Caco-2 (cell line): ENCODE measurements around the gene ERI3. TPM values are rescaled to one million over a fixed set of nuclear protein-coding genes. Genes with fewer than 3 reads are reported as not detected.

ENCODE experiments used
- BruUV-seq: library from RNA; stranded (reverse); fragments of 400-500 nt; replicated peaks from 2 replicates; lab custom pipeline; 2021; lab: Mats Ljungman, UMichigan
- CTCF ChIA-PET: fragments of 300-600 bp; sonication (Branson Sonifier 250); formaldehyde crosslinking; loops from one replicate; lab custom pipeline; 2022; ENCODE audit warnings: antibody characterized with exemption; lab: Charles Lee
- POLR2A ChIA-PET: fragments of 300-600 bp; sonication (Branson Sonifier 250); formaldehyde crosslinking; loops from one replicate; lab custom pipeline; 2022; ENCODE audit warnings: antibody characterized with exemption; lab: Charles Lee
- DNase-seq, 2 experiments: peaks; one replicate each; pipeline versions ENCODE4 v3.0.0 to v3.0.0-alpha.2; 2020 to 2022
- H3K27me3 ChIP-seq: replicated peaks from 2 replicates; pipeline ENCODE4 v1.6.0; 2011; ENCODE audit warnings: low read length; ENCODE audit not compliant: control insufficient read depth, insufficient read depth
- H3K36me3 ChIP-seq: 2 replicates; pipeline ENCODE4 v1.5.1; 2011; ENCODE audit warnings: low read length; ENCODE audit not compliant: control insufficient read depth, insufficient read depth
- H3K4me1 ChIP-seq: fragments of 250-450 bp; sonication (Bioruptor Pico); 2 replicates; pipeline ENCODE4 v1.5.1; 2020; ENCODE audit warnings: mild to moderate bottlenecking
- H3K4me3 ChIP-seq: 2 replicates; pipeline ENCODE4 v1.5.1; 2011; ENCODE audit warnings: low read depth, mild to moderate bottlenecking, control low read depth, low read length
- H3K9me3 ChIP-seq: fragments of 250-450 bp; sonication (Bioruptor Pico); 2 replicates; pipeline ENCODE4 v1.5.1; 2020; ENCODE audit warnings: mild to moderate bottlenecking, moderate library complexity
- H3K27ac Mint-ChIP-seq: one replicate; pipeline ENCODE4 v1.8.0; 2022; ENCODE audit warnings: mixed read lengths; ENCODE audit not compliant: unreplicated experiment
- H3K27me3 Mint-ChIP-seq: one replicate; pipeline ENCODE4 v1.8.0; 2022; ENCODE audit warnings: mixed read lengths; ENCODE audit not compliant: insufficient read depth, unreplicated experiment
- H3K36me3 Mint-ChIP-seq: one replicate; pipeline ENCODE4 v1.8.0; 2022; ENCODE audit warnings: mild to moderate bottlenecking, mixed read lengths; ENCODE audit not compliant: insufficient read depth, unreplicated experiment
- H3K4me1 Mint-ChIP-seq: one replicate; pipeline ENCODE4 v1.8.0; 2022; ENCODE audit warnings: low read depth, mixed read lengths; ENCODE audit not compliant: unreplicated experiment
- H3K4me3 Mint-ChIP-seq: one replicate; pipeline ENCODE4 v1.8.0; 2022; ENCODE audit warnings: mild to moderate bottlenecking, moderate library complexity, mixed read lengths; ENCODE audit not compliant: unreplicated experiment
- H3K9me3 Mint-ChIP-seq: one replicate; pipeline ENCODE4 v1.8.0; 2022; ENCODE audit warnings: mixed read lengths; ENCODE audit not compliant: unreplicated experiment
- intact Hi-C: fragments of 100-400 bp; cut with micrococcal nuclease; formaldehyde crosslinking; loops from one replicate; pipeline ENCODE4 v1.10.0; 2022; ENCODE audit not compliant: unreplicated experiment
- total RNA-seq: library from RNA; stranded (reverse); gene quantifications from 2 replicates; pipeline ENCODE4 v1.2.3, GENCODE V29; 2022
- TF ChIP-seq, protein P1 (sequence below), 2 experiments: fragments of 200-600 bp in 1 of 2; IDR thresholded peaks; 1 replicate in 1 of 2; 2 replicates in 1 of 2; pipeline versions ENCODE4 v1.5.1 to v1.8.0; 2011 to 2022; ENCODE audit warnings: antibody characterized with exemption in 1 of 2, control low read depth in 1 of 2, inconsistent platforms in 1 of 2, low read depth in 1 of 2, low read length in 1 of 2, mild to moderate bottlenecking in 1 of 2, moderate library complexity in 1 of 2; ENCODE audit not compliant: insufficient read depth in 1 of 2, severe bottlenecking in 1 of 2, unreplicated experiment in 1 of 2

ERI3 gene
- total RNA-seq, 1 experiment from 2014 or later = 38.2 TPM

DNA sequence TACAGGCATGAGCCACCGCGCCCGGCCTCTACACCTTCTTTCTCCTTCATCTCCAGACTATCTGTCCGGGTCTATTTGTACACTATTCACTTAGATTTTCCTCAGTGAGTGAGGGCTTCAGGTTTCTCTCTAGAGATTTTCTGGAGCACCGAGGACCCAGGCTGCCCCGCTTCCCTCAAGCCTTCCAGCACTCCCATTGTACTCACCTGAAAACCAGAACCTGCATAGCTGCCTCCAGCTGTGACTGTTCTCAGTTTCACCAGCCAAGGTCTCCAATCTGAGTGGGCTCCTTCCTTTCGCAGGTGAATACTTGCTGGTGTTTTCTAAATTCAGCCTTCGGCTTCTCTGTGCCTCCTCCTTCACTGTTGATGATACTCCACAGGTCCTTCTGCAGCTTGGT, 154.7 kb downstream of the ERI3 start:
- H3K4me1 ChIP-seq = no peaks in the 10 kb centered on the region
- Mint-ChIP-seq H3K27ac (no peak overlapping the region), H3K27me3 (peaks cover 2% of the 10 kb centered on the region), H3K4me3 (no peak overlapping the region), H3K9me3 (no peaks in the 10 kb centered on the region), H3K36me3 (no peaks in the 10 kb centered on the region), H3K4me1 (no peaks in the 10 kb centered on the region)
- H3K36me3 ChIP-seq = no peaks in the 10 kb centered on the region
- TF ChIP-seq, protein P1, sequence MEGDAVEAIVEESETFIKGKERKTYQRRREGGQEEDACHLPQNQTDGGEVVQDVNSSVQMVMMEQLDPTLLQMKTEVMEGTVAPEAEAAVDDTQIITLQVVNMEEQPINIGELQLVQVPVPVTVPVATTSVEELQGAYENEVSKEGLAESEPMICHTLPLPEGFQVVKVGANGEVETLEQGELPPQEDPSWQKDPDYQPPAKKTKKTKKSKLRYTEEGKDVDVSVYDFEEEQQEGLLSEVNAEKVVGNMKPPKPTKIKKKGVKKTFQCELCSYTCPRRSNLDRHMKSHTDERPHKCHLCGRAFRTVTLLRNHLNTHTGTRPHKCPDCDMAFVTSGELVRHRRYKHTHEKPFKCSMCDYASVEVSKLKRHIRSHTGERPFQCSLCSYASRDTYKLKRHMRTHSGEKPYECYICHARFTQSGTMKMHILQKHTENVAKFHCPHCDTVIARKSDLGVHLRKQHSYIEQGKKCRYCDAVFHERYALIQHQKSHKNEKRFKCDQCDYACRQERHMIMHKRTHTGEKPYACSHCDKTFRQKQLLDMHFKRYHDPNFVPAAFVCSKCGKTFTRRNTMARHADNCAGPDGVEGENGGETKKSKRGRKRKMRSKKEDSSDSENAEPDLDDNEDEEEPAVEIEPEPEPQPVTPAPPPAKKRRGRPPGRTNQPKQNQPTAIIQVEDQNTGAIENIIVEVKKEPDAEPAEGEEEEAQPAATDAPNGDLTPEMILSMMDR (IDR thresholded peaks at IDR 0.05; ENCODE audit: insufficient read depth in 1 of 2, low read depth in 1 of 2, low read length in 1 of 2, severe bottlenecking in 1 of 2, unreplicated experiment in 1 of 2) = no peak
- DNase-seq = no peak
- CTCF ChIA-PET = no interaction called here
- no peaks in the 10 kb centered on the region for H3K27me3 ChIP-seq
- no peak overlapping the region for H3K4me3 ChIP-seq
- intact Hi-C loops = no loop called here
- no TSS peak for BruUV-seq
- no peaks in the 10 kb centered on the region for H3K9me3 ChIP-seq
- POLR2A ChIA-PET = no interaction called here

DNA sequence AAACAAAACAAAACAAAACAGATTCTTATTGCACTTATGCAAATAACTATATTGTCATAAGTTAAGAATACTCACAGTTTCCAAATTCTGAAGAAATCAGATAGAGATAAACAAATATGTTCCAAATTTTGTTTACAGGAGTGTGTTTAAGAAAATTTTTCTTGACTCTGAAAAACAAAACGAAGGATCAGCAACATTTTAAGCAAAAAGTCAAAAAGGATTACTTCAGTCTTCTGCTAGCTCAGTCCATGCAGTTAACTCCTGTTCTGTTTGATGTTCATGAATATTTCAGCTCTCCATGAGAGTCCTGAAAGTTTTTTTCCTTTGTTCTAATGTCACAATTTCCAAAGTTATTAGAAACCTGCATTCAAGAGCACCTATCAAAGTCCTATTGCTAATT, 180.4 kb downstream of the ERI3 start:
- H3K4me3 Mint-ChIP-seq = no peak overlapping the region
- BruUV-seq = no TSS peak
- no peaks in the 10 kb centered on the region for H3K4me1 ChIP-seq
- no peaks in the 10 kb centered on the region for H3K9me3 ChIP-seq
- H3K36me3 ChIP-seq = no peaks in the 10 kb centered on the region
- H3K9me3 Mint-ChIP-seq = no peaks in the 10 kb centered on the region
- ChIA-PET CTCF (no interaction called here), POLR2A (no interaction called here)
- no peak overlapping the region for H3K27ac Mint-ChIP-seq
- H3K4me1 Mint-ChIP-seq = peaks cover 4% of the 10 kb centered on the region
- H3K36me3 Mint-ChIP-seq = no peaks in the 10 kb centered on the region
- TF ChIP-seq, protein P1 (IDR thresholded peaks at IDR 0.05; ENCODE audit: insufficient read depth in 1 of 2, low read depth in 1 of 2, low read length in 1 of 2, severe bottlenecking in 1 of 2, unreplicated experiment in 1 of 2) = no peak
- DNase-seq = no peak
- intact Hi-C loops = no loop called here
- no peaks in the 10 kb centered on the region for H3K27me3 Mint-ChIP-seq
- H3K27me3 ChIP-seq = no peaks in the 10 kb centered on the region
- no peak overlapping the region for H3K4me3 ChIP-seq

Other genes starting within 250 kb of the ERI3 start
- not detected in 2 replicates for gene KLF17, start 236.4 kb downstream of the ERI3 start, total RNA-seq
- gene KLF18, start 213.6 kb downstream of the ERI3 start, total RNA-seq = not detected in 2 replicates
- gene DMAP1, start 141.8 kb downstream of the ERI3 start, total RNA-seq = 40.4 and 41.1 TPM in 2 replicates
- 79.5 and 92.4 TPM in 2 replicates for gene RNF220, start 50.0 kb upstream of the ERI3 start, total RNA-seq